GM23338 (cell line): Measurements from ENCODE around the gene FAM221A. TPM values are rescaled to one million over a fixed set of nuclear protein-coding genes. Genes with fewer than 3 reads are reported as not detected.

ENCODE experiments used
- ATAC-seq: fragments of 200-7000 bp; cut with Tn5 transposase; 3 replicates; pipeline ENCODE4 v1.9.1; 2020
- DNase-seq: peaks from one replicate; pipeline ENCODE4 v3.0.0-alpha.2; 2015; ENCODE audit warnings: low spot score
- H2AFZ ChIP-seq: fragments of 200-600 bp; sonication (generic); 2 replicates; pipeline ENCODE4 v1.8.0; 2016; ENCODE audit warnings: antibody characterized with exemption, mild to moderate bottlenecking, moderate library complexity
- H3F3A ChIP-seq: fragments of 200-600 bp; sonication (generic); replicated peaks from 2 replicates; pipeline ENCODE4 v1.8.0; 2017; ENCODE audit warnings: antibody characterized with exemption, mixed run types, low read depth
- H3K27ac ChIP-seq: fragments of 200-600 bp; sonication (generic); 2 replicates; pipeline ENCODE4 v1.6.1; 2016; ENCODE audit warnings: low read depth
- H3K27me3 ChIP-seq: fragments of 200-600 bp; sonication (generic); 2 replicates; pipeline ENCODE4 v1.8.0; 2016; ENCODE audit warnings: mild to moderate bottlenecking, mixed run types, moderate library complexity; ENCODE audit not compliant: insufficient read depth
- H3K36me3 ChIP-seq: fragments of 200-600 bp; sonication (generic); 2 replicates; pipeline ENCODE4 v1.8.0; 2016; ENCODE audit warnings: mild to moderate bottlenecking; ENCODE audit not compliant: insufficient read depth
- H3K4me1 ChIP-seq: fragments of 200-600 bp; sonication (generic); 2 replicates; pipeline ENCODE4 v1.8.0; 2016; ENCODE audit warnings: mild to moderate bottlenecking, moderate library complexity; ENCODE audit not compliant: insufficient read depth
- H3K4me2 ChIP-seq: fragments of 200-600 bp; sonication (generic); 2 replicates; pipeline ENCODE4 v1.7.1; 2017; ENCODE audit warnings: mixed run types
- H3K4me3 ChIP-seq: fragments of 200-600 bp; sonication (generic); 2 replicates; pipeline ENCODE4 v1.6.1; 2016; ENCODE audit warnings: mixed run types
- H3K79me2 ChIP-seq: fragments of 200-600 bp; sonication (generic); replicated peaks from 2 replicates; pipeline ENCODE4 v1.8.0; 2017; ENCODE audit warnings: mild to moderate bottlenecking; ENCODE audit not compliant: insufficient read depth
- H3K9me2 ChIP-seq: fragments of 200-600 bp; sonication (generic); 2 replicates; pipeline ENCODE4 v1.8.0; 2017; ENCODE audit not compliant: insufficient read depth
- H4K20me1 ChIP-seq: fragments of 200-600 bp; sonication (generic); replicated peaks from 2 replicates; pipeline ENCODE4 v1.8.0; 2017; ENCODE audit warnings: mild to moderate bottlenecking; ENCODE audit not compliant: insufficient read depth
- H3K27ac Mint-ChIP-seq: 2 replicates; pipeline ENCODE4 v1.8.0; 2020; ENCODE audit warnings: inconsistent platforms, mild to moderate bottlenecking, moderate library complexity, mixed read lengths
- H3K27me3 Mint-ChIP-seq: 3 replicates; pipeline ENCODE4 v1.8.0; 2022; ENCODE audit warnings: low read depth, mild to moderate bottlenecking, moderate library complexity, mixed read lengths, inconsistent platforms; ENCODE audit not compliant: insufficient read depth, poor library complexity
- H3K36me3 Mint-ChIP-seq: 3 replicates; pipeline ENCODE4 v1.8.0; 2021; ENCODE audit warnings: low read depth, mild to moderate bottlenecking, inconsistent platforms, moderate library complexity, mixed read lengths
- H3K4me1 Mint-ChIP-seq: 3 replicates; pipeline ENCODE4 v1.8.0; 2020; ENCODE audit warnings: mild to moderate bottlenecking, inconsistent platforms, mixed read lengths
- H3K4me3 Mint-ChIP-seq: 3 replicates; pipeline ENCODE4 v1.8.0; 2021; ENCODE audit warnings: moderate library complexity, mild to moderate bottlenecking, inconsistent platforms, mixed read lengths
- H3K9me3 Mint-ChIP-seq: 3 replicates; pipeline ENCODE4 v1.8.0; 2020; ENCODE audit warnings: moderate library complexity, mild to moderate bottlenecking, inconsistent platforms, mixed read lengths
- CREB1 ChIP-seq: fragments of 250-450 bp; sonication (Bioruptor Pico); IDR thresholded peaks from 2 replicates; pipeline ENCODE4 v1.5.0; 2020; ENCODE audit warnings: low read depth, mild to moderate bottlenecking, moderate library complexity
- EZH2 ChIP-seq: fragments of 200-600 bp; sonication (generic); IDR thresholded peaks from one replicate; pipeline ENCODE4 v1.8.0; 2017; ENCODE audit warnings: antibody characterized with exemption, mild to moderate bottlenecking, low read depth; ENCODE audit not compliant: unreplicated experiment
- NANOG ChIP-seq: IDR thresholded peaks from 2 replicates; pipeline ENCODE4 v1.6.1; 2016; ENCODE audit warnings: antibody characterized with exemption, borderline replicate concordance
- POLR2AphosphoS5 ChIP-seq: IDR thresholded peaks from 2 replicates; pipeline ENCODE4 v1.6.1; 2016; ENCODE audit warnings: antibody characterized with exemption, low read depth
- STAT1 ChIP-seq: IDR thresholded peaks from one replicate; pipeline ENCODE4 v1.6.1; 2016; ENCODE audit warnings: antibody characterized with exemption; ENCODE audit not compliant: unreplicated experiment
- ZNF331 ChIP-seq: fragments of 250-450 bp; sonication (Bioruptor Pico); IDR thresholded peaks from 2 replicates; pipeline ENCODE4 v1.5.0; 2020; ENCODE audit warnings: low read depth, mild to moderate bottlenecking, moderate library complexity
- ZNF462 ChIP-seq: fragments of 250-450 bp; sonication (Bioruptor Pico); IDR thresholded peaks from 2 replicates; pipeline ENCODE4 v1.5.0; 2020; ENCODE audit warnings: mild to moderate bottlenecking, moderate library complexity
- polyA plus RNA-seq: library from polyadenylated mRNA; unstranded; fragments of >200 nt; fragmentation: Nextera tagmentation; extraction: Ambion mirVana; gene quantifications from 2 replicates; pipeline ENCODE4 v1.2.1, GENCODE V29; 2016
- total RNA-seq: library from RNA; depleted of rRNA; stranded (reverse); fragments of >200 nt; shearing (Covaris generic); gene quantifications from 2 replicates; pipeline ENCODE4 v1.2.3, GENCODE V29; 2014

Gene FAM221A
- total and polyA plus RNA-seq, 2 experiments from 2014 or later, result 31.4 to 35.7 TPM

DNA sequence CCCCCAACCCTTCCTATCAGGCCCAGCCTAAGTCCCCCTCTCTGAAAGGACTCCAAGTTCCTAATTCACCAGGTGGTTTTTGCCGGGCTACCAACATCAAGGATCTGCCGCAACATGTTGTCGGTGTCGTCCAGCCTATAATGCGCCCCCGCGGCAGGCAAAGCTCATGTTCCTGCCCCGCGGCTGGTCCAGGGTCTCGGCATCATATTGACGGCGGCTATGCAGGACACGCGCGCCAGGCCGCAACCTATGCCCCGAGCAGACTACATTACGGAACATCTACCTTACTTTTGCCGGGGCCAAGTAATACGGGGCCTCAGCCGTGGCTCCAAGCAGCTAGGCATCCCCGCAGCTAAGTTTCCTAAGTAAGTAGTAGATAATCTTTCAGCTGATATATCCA is 24.6 kb upstream of the FAM221A start (continued):
- TF ChIP-seq ZNF462 (no peak), EZH2 (no peak), ZNF331 (CRISPR knock-in tag) (no peak)

GRCh38 chr7:23658831-23659427 is 21.1 kb upstream of the FAM221A start:
- Mint-ChIP-seq H3K36me3 (peaks cover 30% of the 10 kb centered on the region), H3K27me3 (peaks cover 8% of the 10 kb centered on the region), H3K9me3 (peaks cover 42% of the 10 kb centered on the region), H3K4me1 (peaks cover 25% of the 10 kb centered on the region), H3K27ac (no peak overlapping the region), H3K4me3 (no peak overlapping the region)
- Histone ChIP-seq H3K27me3 (no peaks in the 10 kb centered on the region), H3K9me2 (0 out of 2 replicates have a peak, but pooled peaks cover 5% of the 10 kb centered on the region), H3K36me3 (peaks cover 12% of the 10 kb centered on the region), H3K4me1 (peaks cover 18% of the 10 kb centered on the region), H3K27ac (no peak overlapping the region), H4K20me1 (no peaks in the 10 kb centered on the region), H3F3A (no peaks in the 10 kb centered on the region), H3K4me3 (no peak overlapping the region), H3K4me2 (no peak overlapping the region), H2AFZ (no peak overlapping the region), H3K79me2 (no peaks in the 10 kb centered on the region)
- ATAC-seq (no peak), DNase-seq (no peak)
- TF ChIP-seq CREB1 (no peak), NANOG (no peak), POLR2AphosphoS5 (no peak), ZNF462 (no peak), STAT1 (no peak)
